Measurements from ENCODE around the gene OCEL1.

The OCEL1 gene

GRCh38 chr19:17226002-17226933 lies at the start of gene OCEL1:
TSS of gene OCEL1 (plus strand) at chr19:17226226. CDS start at chr19:17226248, 22 bp downstream.
- H3K36me3 ChIP-seq (ENCODE audit: low read depth), result peaks cover 7% of the 10 kb centered on the region
- TF ChIP-seq CTCF (IDR thresholded peaks at IDR 0.05; ENCODE audit: poor library complexity, severe bottlenecking), result no peak
- no peaks in the 10 kb centered on the region for H3K9me3 ChIP-seq (ENCODE audit: severe bottlenecking)
- no peaks in the 10 kb centered on the region for H3K27me3 ChIP-seq (ENCODE audit: insufficient read depth, poor library complexity, severe bottlenecking)
- H3K4me1 ChIP-seq (ENCODE audit: insufficient read depth, poor library complexity, severe bottlenecking), result no peaks in the 10 kb centered on the region
- DNase-seq (ENCODE audit: low spot score) (peak; percentile 98), ATAC-seq (ENCODE audit: low read depth) (peak; percentile 86)
- peak within 1 kb of the TSS; percentile 59 for H3K4me3 ChIP-seq (ENCODE audit: severe bottlenecking)
- peak within 1 kb of the TSS; percentile 57 for H3K27ac ChIP-seq (ENCODE audit: poor library complexity, severe bottlenecking)

- DNase-seq (ENCODE audit: low spot score) (no peak), ATAC-seq (ENCODE audit: low read depth) (no peak)
- no peaks in the 10 kb centered on the region for H3K4me1 ChIP-seq (ENCODE audit: insufficient read depth, poor library complexity, severe bottlenecking)
- H3K27me3 ChIP-seq (ENCODE audit: insufficient read depth, poor library complexity, severe bottlenecking), result no peaks in the 10 kb centered on the region
- H3K9me3 ChIP-seq (ENCODE audit: severe bottlenecking), result no peaks in the 10 kb centered on the region
- H3K36me3 ChIP-seq (ENCODE audit: low read depth), result peaks cover 59% of the 10 kb centered on the region
- H3K27ac ChIP-seq (ENCODE audit: poor library complexity, severe bottlenecking), result no peak overlapping the region
- H3K4me3 ChIP-seq (ENCODE audit: severe bottlenecking), result no peak overlapping the region
- TF ChIP-seq CTCF (IDR thresholded peaks at IDR 0.05; ENCODE audit: poor library complexity, severe bottlenecking), result no peak
Observed at GRCh38 chr19:17178291-17178690, 47.7 kb upstream of the OCEL1 start.

- no peaks in the 10 kb centered on the region for H3K27me3 ChIP-seq (ENCODE audit: insufficient read depth, poor library complexity, severe bottlenecking)
- H3K9me3 ChIP-seq (ENCODE audit: severe bottlenecking), result no peaks in the 10 kb centered on the region
- ATAC-seq (ENCODE audit: low read depth) (no peak), DNase-seq (ENCODE audit: low spot score) (no peak)
- no peak for TF ChIP-seq CTCF (IDR thresholded peaks at IDR 0.05; ENCODE audit: poor library complexity, severe bottlenecking)
- H3K36me3 ChIP-seq (ENCODE audit: low read depth), result peaks cover 33% of the 10 kb centered on the region; the same call in 1 of the 2 replicates
- H3K27ac ChIP-seq (ENCODE audit: poor library complexity, severe bottlenecking), result no peak overlapping the region
- no peak overlapping the region for H3K4me3 ChIP-seq (ENCODE audit: severe bottlenecking)
- H3K4me1 ChIP-seq (ENCODE audit: insufficient read depth, poor library complexity, severe bottlenecking), result no peaks in the 10 kb centered on the region
Observed at GRCh38 chr19:17180997-17181702, 44.9 kb upstream of the OCEL1 start.

GRCh38 chr19:17183271-17183761 lies 42.7 kb upstream of the OCEL1 start:
- H3K27ac ChIP-seq (ENCODE audit: poor library complexity, severe bottlenecking), result no peak overlapping the region
- ATAC-seq (ENCODE audit: low read depth) (no peak), DNase-seq (ENCODE audit: low spot score) (no peak)
- no peaks in the 10 kb centered on the region for H3K9me3 ChIP-seq (ENCODE audit: severe bottlenecking)
- no peak overlapping the region for H3K4me3 ChIP-seq (ENCODE audit: severe bottlenecking)
- H3K27me3 ChIP-seq (ENCODE audit: insufficient read depth, poor library complexity, severe bottlenecking), result no peaks in the 10 kb centered on the region
- H3K4me1 ChIP-seq (ENCODE audit: insufficient read depth, poor library complexity, severe bottlenecking), result no peaks in the 10 kb centered on the region
- TF ChIP-seq CTCF (IDR thresholded peaks at IDR 0.05; ENCODE audit: poor library complexity, severe bottlenecking), result no peak
- peaks cover 28% of the 10 kb centered on the region for H3K36me3 ChIP-seq (ENCODE audit: low read depth)
